ENCODE results near the gene DPP10. TPM values are rescaled to one million over a fixed set of nuclear protein-coding genes. Genes with fewer than 3 reads are reported as not detected.

The DPP10 gene
- total and polyA plus RNA-seq, 2 of the 13 experiments (the other 11 are each of a cell fraction or from before 2014, with no cell fraction given), result 0.95 to 1.7 TPM

GRCh38 chr2:115481842-115482241 lies 1039.4 kb downstream of the DPP10 start (continued):
- no peak for TF ChIP-seq MTF2 (CRISPR knock-in tag; IDR thresholded peaks at IDR 0.05; ENCODE audit: borderline replicate concordance)
- no peak for TF ChIP-seq ZNF841 (CRISPR knock-in tag; IDR thresholded peaks at IDR 0.05; ENCODE audit: borderline replicate concordance)
- no peak for TF ChIP-seq NR1H2 (CRISPR knock-in tag; IDR thresholded peaks at IDR 0.05; ENCODE audit: borderline replicate concordance, low read depth)
- TF ChIP-seq ZNF562 (CRISPR knock-in tag; IDR thresholded peaks at IDR 0.05; ENCODE audit: borderline replicate concordance), result no peak
- TF ChIP-seq FOXJ3 (CRISPR knock-in tag; IDR thresholded peaks at IDR 0.05; ENCODE audit: borderline replicate concordance), result no peak

GRCh38 chr2:115483666-115484065 lies 1041.2 kb downstream of the DPP10 start:
- Histone ChIP-seq H4K20me1 (ENCODE audit: insufficient read depth, low read length) (no peaks in the 10 kb centered on the region), H3K27ac (ENCODE audit: extremely low read length, insufficient read depth, low read length) (no peak overlapping the region), H3K27me3 (ENCODE audit: control insufficient read depth in 1 of 2, insufficient read depth in 2 of 2, low read length in 2 of 2) (no peaks in the 10 kb centered on the region), H3K79me2 (ENCODE audit: insufficient read depth, low read length) (no peaks in the 10 kb centered on the region), H3K36me3 (replicated peaks in 1 of 2; ENCODE audit: control insufficient read depth in 1 of 2, insufficient read depth in 2 of 2, low read length in 2 of 2) (no peaks in the 10 kb centered on the region), H2AFZ (ENCODE audit: low read length) (no peak overlapping the region), H3K4me1 (ENCODE audit: insufficient read depth, low read length) (no peaks in the 10 kb centered on the region), H3K9ac (ENCODE audit: insufficient read depth, low read depth, low read length) (no peak overlapping the region), H3K4me3 (replicated peaks in 1 of 3; ENCODE audit: insufficient read depth in 1 of 3, low read depth in 2 of 3, low read length in 3 of 3) (no peak overlapping the region), H3K4me2 (ENCODE audit: low read depth, low read length) (no peak overlapping the region), H3K9me3 (ENCODE audit: low read length) (peaks cover 77% of the 10 kb centered on the region)
- TF ChIP-seq SATB2 (CRISPR knock-in tag; IDR thresholded peaks at IDR 0.05) (no peak), ZNF501 (CRISPR knock-in tag; IDR thresholded peaks at IDR 0.05) (no peak), ZNF101 (CRISPR knock-in tag; IDR thresholded peaks at IDR 0.05; ENCODE audit: borderline replicate concordance, low read depth) (no peak), ZNF749 (CRISPR knock-in tag; IDR thresholded peaks at IDR 0.05; ENCODE audit: borderline replicate concordance) (no peak), PHF8 (CRISPR knock-in tag; IDR thresholded peaks at IDR 0.05) (no peak)
- CTCF ChIA-PET (ENCODE audit: low intra/inter-chr PET ratio, low total read pairs), result no interaction called here
- no peak for ATAC-seq
- no TSS peak for BruUV-seq (replicated peaks)
- 31% methylated on average over 4 of the region's 4 CpGs for WGBS (ENCODE audit: low lambda C conversion rate)
- intact Hi-C loops (cut with micrococcal nuclease; ENCODE audit: unreplicated experiment) (no loop called here), in situ Hi-C loops (cut with HindIII; ENCODE audit: extremely low pct_ligation_motif_present, low pct_unique_long_range_greater_than_20kb) (no loop called here)
- no peak for FAIRE-seq
- DNase-seq (ENCODE audit: low spot score), result no peak
- POLR2A ChIA-PET, result no interaction called here

All from HepG2 (cell line).